Vagina (tissue), 2 donors: ENCODE data around the gene NFIA.

Source experiments
- CTCF ChIP-seq, 3 experiments: fragments of 450-650 bp in 2 of 3; fragments of 200-600 bp in 1 of 3; sonication (generic) in 1 of 3; IDR thresholded peaks; one replicate each; pipeline ENCODE4 v1.5.1; 2017 to 2019; ENCODE audit warnings: antibody characterized with exemption in 3 of 3, mild to moderate bottlenecking in 2 of 3, moderate library complexity in 2 of 3
- POLR2AphosphoS5 ChIP-seq, 2 donors: sonication (generic); formaldehyde crosslinking; IDR thresholded peaks; one replicate each; pipeline ENCODE4 v1.9.0; 2017; ENCODE audit warnings: antibody characterized with exemption in 2 of 2, mild to moderate bottlenecking in 2 of 2, low read depth in 1 of 2; ENCODE audit not compliant: insufficient read depth in 1 of 2

- no peak for TF ChIP-seq CTCF (IDR thresholded peaks at IDR 0.05)
- no peak for TF ChIP-seq POLR2AphosphoS5 (IDR thresholded peaks at IDR 0.05; ENCODE audit: insufficient read depth in 1 of 2, low read depth in 1 of 2)
Measured at GRCh38 chr1:61501971-61502916, 419.9 kb downstream of the NFIA start.
